GM19239 (cell line): ENCODE data around the gene GALNT18.
"Not testable (repeated sequence)": the region's sequence is repeated elsewhere in the genome, so short reads cannot be mapped to it uniquely, and the experiment has no call there.

ENCODE experiments used
- DNase-seq: peaks from one replicate; pipeline ENCODE4 v3.0.0; 2011; ENCODE audit warnings: low spot score; ENCODE audit not compliant: insufficient read length
- FAIRE-seq: peaks from 2 replicates; lab custom pipeline; 2011; peaks lifted over from hg19 to GRCh38; lab: Jason Lieb, UNC

GALNT18 gene

DNA sequence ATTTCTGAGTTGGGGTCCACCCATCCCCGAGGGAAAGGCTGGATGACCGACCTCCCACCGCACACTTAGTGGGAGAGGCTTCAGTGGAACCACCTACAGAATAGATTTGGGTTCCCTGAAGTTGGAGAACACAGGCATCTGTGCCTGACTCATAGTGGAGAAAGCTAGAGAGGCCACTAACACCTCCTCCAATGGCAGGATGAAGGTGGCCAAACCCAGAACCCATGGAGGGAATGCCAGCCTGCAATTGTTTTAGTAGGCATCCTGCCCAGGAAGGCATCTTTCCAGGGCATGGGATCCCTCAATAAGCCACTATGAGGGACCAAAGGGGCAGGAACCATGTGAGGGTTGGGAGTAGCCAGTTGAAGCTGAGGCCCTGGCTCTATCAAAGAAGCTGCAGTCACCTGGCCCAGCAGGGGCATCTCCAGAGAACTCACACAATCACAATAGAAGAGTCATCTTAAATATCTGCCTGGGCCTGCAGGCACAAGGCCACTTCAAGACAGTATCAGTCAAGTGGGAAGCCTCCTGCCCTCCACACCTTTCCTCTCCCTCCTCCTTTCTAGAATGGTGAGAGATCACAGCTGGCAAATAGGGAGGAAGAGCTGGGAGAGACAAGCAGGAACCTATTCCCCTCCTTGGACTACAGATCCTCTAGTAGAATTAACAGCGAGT lies 144.7 kb downstream of the GALNT18 start:
- no peak for DNase-seq
- no peak for FAIRE-seq

DNA sequence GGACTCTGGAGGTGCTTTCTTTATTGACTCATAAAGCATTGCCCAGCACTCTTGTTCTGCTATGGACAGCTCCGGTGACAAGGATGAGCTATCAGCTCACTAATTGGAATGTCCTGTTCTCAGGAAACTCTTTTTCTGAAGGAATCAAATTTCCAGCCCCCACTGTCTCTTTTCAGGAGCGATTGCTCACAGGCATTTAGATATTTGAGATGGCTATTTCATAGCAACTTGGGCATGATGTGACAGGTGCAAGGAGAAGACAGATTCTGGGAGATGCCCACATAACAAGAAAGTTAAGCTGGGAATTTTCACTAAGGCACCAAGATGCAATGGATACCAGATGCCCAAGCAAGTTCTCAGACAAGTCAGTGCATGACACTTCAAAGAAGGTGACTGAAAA lies 145.3 kb downstream of the GALNT18 start:
- FAIRE-seq (no peak), DNase-seq (no peak)

- FAIRE-seq (no peak), DNase-seq (no peak)
Observed at GRCh38 chr11:11472106-11472505, 149.7 kb downstream of the GALNT18 start.

DNA sequence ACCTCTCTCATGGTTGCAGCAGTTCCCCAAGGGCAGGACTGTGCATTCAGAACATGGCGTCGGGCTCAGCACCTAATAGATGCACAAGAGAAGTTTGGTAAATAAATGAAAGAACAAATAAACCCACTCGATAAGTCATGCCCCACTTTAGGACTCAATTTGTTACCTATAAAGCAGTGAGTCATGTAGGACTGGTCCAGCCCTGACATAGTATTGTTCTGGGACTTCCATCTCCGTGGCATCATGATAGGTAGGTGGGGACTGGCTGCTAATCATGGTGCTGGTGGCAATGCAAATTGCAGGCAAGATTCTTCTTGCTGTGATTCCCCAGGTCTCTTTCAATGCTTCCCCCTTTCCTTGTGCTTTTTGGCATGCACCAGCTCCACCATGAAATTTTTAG lies 150.6 kb downstream of the GALNT18 start:
- FAIRE-seq (no peak), DNase-seq (no peak)

DNA sequence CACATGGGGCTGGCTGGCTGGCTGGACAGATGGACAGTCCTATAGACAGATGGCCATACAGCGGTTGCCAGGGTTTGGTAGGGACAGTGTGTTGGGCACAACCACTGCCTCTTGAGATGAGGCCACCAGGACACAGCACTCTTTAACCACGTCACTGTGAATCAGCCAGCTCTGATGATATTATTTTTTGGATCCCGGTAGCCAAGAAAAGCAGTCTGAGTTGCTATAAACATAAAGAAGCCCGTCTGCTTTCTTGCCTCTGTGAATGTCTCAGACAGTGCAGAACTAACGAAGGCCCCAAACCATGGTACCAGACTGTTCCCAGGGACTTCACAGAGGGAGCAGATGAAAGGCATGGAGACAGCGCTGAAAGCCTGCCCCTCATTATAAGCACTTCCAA lies 152.9 kb downstream of the GALNT18 start:
- FAIRE-seq (no peak), DNase-seq (no peak)

DNA sequence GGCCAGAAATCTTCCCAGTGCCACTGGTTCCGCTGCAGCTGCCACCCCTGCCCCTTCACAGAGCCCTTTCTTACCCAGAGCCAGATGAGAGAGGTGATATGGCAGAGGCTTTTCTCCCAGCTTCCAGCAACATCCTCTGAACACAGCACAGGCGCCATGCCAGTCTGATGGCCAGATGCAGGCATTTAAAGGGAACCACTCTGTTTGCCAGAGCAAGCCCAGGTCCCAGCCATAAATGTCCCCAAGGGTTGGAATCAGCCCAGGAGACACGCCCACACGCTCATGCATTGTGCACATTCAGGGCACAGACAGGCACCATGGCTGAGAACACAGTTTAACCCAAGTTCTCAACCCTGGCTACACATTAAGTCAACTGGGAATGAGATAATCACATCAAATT lies 154.5 kb downstream of the GALNT18 start:
- FAIRE-seq (no peak), DNase-seq (no peak)

DNA sequence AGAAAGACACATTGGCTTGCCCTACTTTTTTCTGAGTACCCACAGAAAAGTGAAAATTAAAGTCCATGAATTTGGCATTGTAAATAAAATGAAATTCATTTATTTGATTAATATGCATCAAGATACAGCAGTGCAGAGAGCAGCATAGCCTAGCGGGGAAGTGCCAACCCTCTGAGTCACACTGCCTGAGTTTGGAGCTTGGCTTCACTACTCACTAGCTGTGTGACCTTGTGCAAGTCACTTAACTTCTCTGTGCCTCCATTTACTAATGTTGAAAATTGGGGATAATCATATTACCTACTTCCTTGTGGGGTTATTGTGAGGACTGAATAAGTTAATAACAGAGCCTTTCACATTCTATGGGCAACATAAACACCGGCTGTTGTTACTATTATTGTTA lies 157.2 kb downstream of the GALNT18 start:
- DNase-seq (no peak), FAIRE-seq (no peak)

DNA sequence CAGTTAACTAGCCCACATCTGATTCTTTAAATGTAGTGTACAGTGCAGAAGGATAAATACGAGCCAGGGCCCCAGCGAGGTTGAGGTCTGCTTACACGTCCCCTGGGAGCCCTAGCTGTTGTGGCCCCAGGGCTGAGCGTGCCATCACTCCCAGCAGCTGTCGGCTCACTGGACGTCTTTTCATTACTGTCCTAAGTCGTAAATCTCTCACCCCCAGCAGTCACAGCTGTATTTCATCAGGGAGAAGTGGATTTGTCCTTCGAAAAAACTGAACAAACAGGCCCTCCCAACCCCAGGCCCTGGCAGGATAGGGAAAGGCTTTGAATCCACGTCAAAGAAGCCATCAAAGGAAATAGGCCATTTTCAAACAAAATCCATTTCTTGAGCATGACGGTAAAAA lies 158.4 kb downstream of the GALNT18 start:
- DNase-seq (no peak), FAIRE-seq (no peak)

- no peak for DNase-seq
- FAIRE-seq: no peak
Observed at GRCh38 chr11:11461473-11461872, 160.3 kb downstream of the GALNT18 start.

DNA sequence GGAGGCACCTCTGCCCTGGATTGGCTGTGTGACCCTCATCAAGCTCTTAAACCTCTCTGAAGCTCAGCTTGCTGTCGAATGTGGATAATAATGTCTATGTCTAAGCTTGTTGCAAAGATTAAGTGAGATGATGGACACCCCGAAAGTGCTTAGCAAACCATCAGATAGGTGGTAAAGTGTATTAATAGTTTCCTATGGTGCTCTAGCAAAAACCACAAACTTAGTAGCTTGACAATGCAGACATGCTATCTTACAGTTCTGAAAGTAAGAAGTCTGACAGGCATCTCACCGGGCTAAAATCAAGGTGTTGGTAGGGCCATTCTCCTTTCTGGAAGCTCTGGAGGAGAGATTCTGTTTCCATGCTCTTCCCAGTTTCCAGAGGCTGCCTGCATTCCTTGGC lies 162.2 kb downstream of the GALNT18 start:
- FAIRE-seq (no peak), DNase-seq (no peak)

DNA sequence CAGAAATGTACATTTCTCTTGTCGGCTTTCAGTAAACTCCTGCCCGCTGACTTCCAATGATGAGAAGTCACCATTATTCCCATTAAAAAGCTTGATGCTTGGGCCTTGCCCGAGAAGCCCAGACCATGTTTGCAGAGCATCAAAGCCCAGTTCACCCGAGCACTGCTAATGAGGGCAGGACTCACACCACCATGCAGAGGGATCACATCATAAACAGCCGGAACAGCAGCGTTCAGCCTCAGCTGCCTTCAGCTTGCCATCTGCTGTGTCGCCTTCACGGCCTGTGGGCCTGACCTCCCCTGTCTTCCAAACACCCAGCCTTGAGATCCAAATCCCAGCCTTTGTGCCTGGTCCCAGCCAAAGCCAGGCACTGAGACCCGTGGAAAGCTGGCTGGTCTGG lies 163.3 kb downstream of the GALNT18 start:
- FAIRE-seq (no peak), DNase-seq (no peak)

- no peak for DNase-seq
- no peak for FAIRE-seq
Observed at GRCh38 chr11:11458001-11458400, 163.8 kb downstream of the GALNT18 start.

DNA sequence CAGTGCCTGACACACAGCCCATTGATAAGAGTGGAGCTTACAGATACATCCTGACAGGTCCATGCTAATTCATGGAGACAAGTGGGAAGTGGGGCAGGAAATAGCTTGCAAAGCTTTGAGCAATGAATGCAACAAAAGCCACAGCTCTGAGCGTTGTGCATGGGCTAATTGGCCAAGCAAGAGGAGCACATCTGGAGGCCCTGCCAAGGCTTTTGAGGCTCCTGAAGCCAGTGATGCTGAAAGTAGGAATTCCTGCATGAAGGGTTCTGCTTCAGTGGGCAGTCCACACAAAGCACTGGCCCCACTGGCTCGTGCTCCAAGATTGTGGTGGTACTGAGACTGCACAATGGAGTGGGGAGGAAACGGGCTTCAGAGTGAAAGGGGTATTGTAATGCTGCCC lies 164.9 kb downstream of the GALNT18 start:
- no peak for DNase-seq
- FAIRE-seq: no peak

DNA sequence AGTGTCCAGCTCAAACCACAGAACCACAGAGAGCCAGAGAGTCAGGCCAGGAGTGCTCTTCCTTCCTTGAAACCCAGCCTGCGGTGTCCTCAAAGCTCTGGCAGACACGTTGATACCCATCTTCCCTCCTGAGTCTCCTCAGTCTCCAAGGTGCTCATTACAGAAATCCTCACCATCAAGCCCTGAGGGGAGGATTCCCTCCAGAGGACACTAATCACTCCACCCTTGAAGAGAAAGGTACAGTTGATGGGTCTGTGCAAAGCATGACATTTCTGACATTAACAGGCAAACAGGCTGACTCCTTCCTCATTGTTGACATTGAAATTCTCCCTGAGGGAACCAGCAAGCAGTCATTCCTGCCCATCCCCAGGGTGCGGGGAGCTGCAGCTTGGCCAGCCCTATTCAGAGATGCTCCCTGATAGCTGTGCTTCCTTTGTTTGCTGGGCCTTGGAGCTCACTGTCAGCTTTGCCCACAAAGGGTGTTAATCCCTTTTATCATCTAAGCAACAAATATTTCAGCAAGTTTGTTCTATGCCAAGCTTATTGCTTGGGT lies 167.1 kb downstream of the GALNT18 start:
- FAIRE-seq (no peak), DNase-seq (no peak)

- FAIRE-seq: peak; percentile 96
- peak; percentile 74 for DNase-seq
Observed at GRCh38 chr11:11451501-11452005, 170.3 kb downstream of the GALNT18 start.

DNA sequence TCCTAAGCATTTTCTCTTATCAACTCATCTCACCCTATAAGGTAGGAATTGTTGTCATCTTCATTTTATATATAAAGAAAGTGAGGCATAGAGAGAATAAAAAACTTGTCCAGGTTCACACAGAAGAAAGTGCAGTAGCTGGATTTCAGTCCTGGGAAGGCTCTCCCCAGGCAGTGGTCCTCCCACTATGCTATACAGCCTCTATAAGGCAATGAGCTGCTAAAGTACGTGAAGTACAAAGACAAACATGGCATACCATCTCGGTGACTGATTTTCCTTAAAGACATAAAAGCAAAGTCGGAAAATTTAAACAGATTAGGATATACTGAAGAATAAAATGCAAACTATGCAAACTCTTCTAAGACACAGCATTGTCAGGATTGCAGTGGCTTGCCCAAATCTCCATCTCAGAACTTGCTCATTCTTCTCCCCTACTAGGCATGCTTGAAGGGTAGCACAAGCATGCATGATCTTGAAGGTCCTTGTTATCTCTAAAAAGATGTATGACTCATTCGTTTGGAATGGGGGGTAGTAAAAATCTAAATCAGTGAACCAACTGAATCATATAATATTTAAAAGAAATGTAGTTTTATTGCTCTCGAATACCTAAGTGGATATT lies 171.0 kb downstream of the GALNT18 start:
- DNase-seq: no peak
- FAIRE-seq: peak; percentile 66

DNA sequence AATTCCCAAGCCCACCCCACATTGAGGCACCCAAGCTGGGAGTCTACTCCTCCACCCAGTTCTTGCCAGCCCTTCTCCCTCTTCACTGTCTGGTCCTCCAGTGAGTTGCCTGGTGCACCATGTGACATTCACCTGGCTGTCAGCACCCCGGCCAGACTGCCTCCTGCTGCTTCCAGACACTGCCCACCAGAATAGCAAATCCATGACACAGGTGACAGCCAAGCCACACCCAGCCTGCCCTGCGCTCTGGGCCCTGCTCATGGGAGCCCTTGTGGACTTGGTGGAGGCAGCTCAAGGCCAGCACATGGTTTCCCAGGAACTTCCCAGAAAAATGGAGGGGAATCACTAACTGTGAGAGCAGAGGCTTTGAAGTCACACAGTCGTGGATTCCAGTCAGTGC lies 172.5 kb downstream of the GALNT18 start:
- no peak for DNase-seq
- FAIRE-seq: no peak

- no peak for FAIRE-seq
- DNase-seq: no peak
Observed at GRCh38 chr11:11448626-11449025, 173.2 kb downstream of the GALNT18 start.

- not testable (repeated sequence) for FAIRE-seq, DNase-seq
Observed at GRCh38 chr11:11447601-11448000, 174.2 kb downstream of the GALNT18 start.

GRCh38 chr11:11446967-11447366 lies 174.8 kb downstream of the GALNT18 start:
- FAIRE-seq (no peak), DNase-seq (no peak)

DNA sequence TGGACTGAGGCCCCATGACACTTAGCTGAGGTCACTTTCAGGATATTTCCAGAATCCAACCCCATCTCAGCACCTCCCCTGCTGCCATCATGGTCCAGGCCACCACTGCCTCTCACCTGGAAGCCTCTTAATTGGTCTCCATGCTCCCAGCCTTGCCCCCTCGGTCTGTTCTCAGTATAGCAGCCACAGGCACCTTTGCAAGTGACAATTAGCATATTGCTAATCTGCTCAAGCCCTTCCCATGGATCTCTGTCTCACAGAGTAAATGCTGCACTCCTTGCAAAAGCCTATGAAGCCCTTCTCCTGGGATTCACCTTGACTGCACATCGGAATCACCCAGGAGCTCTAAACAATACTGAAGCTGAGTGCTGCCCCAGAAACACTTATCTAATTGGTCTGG lies 175.2 kb downstream of the GALNT18 start:
- FAIRE-seq (no peak), DNase-seq (no peak)
